Astrocyte of the spinal cord (primary cell): ENCODE results near the gene KREMEN2.
"Not testable (repeated sequence)": the region's sequence is repeated elsewhere in the genome, so short reads cannot be mapped to it uniquely, and the experiment has no call there.

Experiments
- DNase-seq: peaks from one replicate; pipeline ENCODE4 v3.0.0; 2011; ENCODE audit warnings: low read depth, low spot score
- H3K4me3 ChIP-seq: 2 replicates; pipeline ENCODE4 v1.5.1; 2011; ENCODE audit warnings: low read depth, mild to moderate bottlenecking, low read length, moderate library complexity
- CTCF ChIP-seq: IDR thresholded peaks from 2 replicates; pipeline ENCODE4 v1.5.1; 2012; ENCODE audit warnings: low read depth, mild to moderate bottlenecking, low read length, inconsistent platforms
- in situ Hi-C: cut with HindIII; loops from 2 replicates; pipeline ENCODE4 v1.10.0; 2017; ENCODE audit warnings: low sequenced_read_pairs

KREMEN2 gene

GRCh38 chr16:2925951-2926649 is 38.0 kb upstream of the KREMEN2 start:
- no peak overlapping the region for H3K4me3 ChIP-seq
- no peak for DNase-seq
- TF ChIP-seq CTCF: no peak
- in situ Hi-C loops: no loop called here

- in situ Hi-C loops: no loop called here
- no peak for DNase-seq
- no peak for TF ChIP-seq CTCF
- H3K4me3 ChIP-seq: no peak overlapping the region
These were observed 37.5 kb upstream of the KREMEN2 start for GRCh38 chr16:2926650-2926999.

DNA sequence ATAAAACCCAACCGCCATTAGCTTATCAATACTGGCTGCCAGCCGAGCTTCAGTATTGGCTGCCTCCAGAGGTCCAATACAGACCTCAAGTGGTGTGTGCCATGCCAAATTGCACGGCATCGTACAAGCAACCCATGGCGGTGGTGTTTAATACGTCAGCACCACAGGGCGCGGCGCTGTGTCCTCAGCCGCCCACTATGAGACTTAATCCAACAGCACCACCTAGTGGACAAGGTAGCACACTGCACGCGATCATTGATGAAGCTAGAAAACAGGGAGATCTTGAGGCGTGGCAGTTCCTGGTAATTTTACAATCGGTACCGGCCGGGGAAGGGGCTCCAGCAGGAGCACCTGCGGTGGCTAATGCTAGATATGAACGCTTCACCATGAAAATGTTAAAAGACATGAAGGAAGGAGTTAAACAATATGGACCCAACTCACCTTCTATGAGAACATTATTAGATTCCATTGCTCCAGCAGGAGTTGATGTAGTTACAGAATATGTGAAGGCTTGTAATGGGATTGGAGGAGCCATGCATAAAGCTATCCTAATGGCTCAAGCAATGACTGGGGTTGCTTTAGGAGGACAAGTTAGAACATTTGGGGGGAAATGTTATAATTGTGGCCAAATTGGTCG is 36.9 kb upstream of the KREMEN2 start:
- in situ Hi-C loops: no loop called here
- DNase-seq: peak; percentile 85
- TF ChIP-seq CTCF: peak; percentile 91
- no peak overlapping the region for H3K4me3 ChIP-seq

GRCh38 chr16:2928151-2928550 is 35.9 kb upstream of the KREMEN2 start:
- DNase-seq, in situ Hi-C loops: not testable (repeated sequence)

GRCh38 chr16:2928796-2929195 is 35.3 kb upstream of the KREMEN2 start:
- no peak for DNase-seq
- no peak for TF ChIP-seq CTCF
- no peak overlapping the region for H3K4me3 ChIP-seq
- in situ Hi-C loops: no loop called here

More at GRCh38 chr16:2928151-2928550, 35.9 kb upstream of the KREMEN2 start:
- not testable (repeated sequence) for H3K4me3 ChIP-seq

DNA sequence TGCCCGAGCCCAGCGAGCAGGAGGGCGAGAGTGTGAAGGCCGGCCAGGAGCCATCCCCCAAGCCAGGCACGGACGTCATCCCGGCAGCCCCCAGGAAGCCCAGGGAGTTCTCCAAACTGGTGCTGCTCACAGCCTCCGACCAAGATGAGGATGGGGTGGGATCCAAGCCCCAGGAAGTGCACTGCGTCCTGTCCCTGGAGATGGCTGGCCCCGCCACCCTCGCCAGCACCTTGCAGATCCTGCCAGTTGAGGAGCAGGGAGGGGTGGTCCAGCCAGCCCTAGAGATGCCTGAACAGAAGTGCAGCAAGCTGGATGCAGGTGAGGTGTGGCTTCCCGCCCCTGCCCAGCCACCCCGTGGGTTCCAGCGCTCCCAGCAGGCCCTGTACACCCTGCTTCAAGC is 34.4 kb upstream of the KREMEN2 start:
- H3K4me3 ChIP-seq: no peak overlapping the region
- no peak for TF ChIP-seq CTCF
- DNase-seq: no peak
- in situ Hi-C loops: no loop called here

DNA sequence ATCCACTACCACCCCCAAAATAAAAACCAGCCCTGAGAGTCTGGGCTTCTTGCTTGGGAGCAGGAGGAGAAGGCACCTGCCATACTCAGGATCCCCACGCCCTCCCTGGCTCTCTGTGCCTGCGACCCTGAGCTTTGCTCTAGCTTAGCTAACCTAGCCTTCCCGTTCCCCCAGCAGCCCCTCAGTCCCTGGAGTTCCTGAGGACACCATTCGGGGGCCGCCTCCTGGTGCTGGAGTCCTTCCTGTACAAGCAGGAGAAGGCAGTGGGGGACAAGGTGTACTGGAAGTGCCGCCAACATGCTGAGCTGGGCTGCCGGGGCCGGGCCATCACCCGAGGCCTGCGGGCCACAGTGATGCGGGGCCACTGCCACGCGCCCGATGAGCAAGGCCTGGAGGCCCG is 33.8 kb upstream of the KREMEN2 start:
- no peak for TF ChIP-seq CTCF
- no peak for DNase-seq
- no peak overlapping the region for H3K4me3 ChIP-seq
- in situ Hi-C loops: no loop called here

DNA sequence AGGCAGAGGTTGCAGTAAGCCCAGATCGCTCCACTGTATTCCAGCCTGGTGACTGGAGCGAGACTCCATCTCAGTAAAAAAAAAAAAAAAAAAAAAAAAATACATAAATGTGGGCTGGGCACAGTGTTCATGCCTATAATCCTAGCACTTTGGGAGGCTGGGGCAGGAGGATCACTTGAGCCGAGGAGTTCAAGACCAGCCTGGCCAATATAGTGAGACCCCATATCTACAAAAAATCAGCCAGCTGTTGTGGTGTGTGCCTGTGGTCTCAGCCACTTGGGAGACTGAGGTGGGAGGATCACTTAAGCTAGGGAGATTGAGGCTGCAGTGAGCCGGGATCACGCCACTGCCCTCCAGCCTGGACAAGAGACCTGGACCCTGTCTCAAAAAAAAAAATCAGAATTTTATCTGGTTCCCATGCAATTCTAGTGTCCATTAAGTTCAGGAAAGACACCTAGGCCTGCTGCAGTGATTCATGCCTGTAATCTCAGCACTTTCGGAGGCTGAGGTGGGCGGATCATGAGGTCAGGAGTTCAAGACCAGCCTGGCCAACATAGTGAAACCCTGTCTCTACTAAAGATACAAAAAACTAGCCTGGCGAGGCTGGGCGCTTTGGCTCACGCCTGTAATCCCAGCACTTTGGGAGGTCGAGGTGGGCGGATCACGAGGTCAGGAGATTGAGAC is 32.7 kb upstream of the KREMEN2 start:
- DNase-seq, H3K4me3 ChIP-seq, in situ Hi-C loops: not testable (repeated sequence)
